Endothelial cell of umbilical vein (primary cell): Measurements from ENCODE around the gene ACCSL.

ENCODE experiments used
- CTCF ChIP-seq, 2 donors: IDR thresholded peaks; 1 replicate in 1 of 2; 2 replicates in 1 of 2; pipeline ENCODE4 v1.5.1; 2011; ENCODE audit warnings: low read length in 2 of 2, mild to moderate bottlenecking in 2 of 2, moderate library complexity in 2 of 2, control low read depth in 1 of 2, inconsistent platforms in 1 of 2, low read depth in 1 of 2; ENCODE audit not compliant: insufficient read depth in 1 of 2; ENCODE audit errors: extremely low read depth in 1 of 2
- EZH2 ChIP-seq: IDR thresholded peaks from 2 replicates; pipeline ENCODE4 v1.6.1; 2012; ENCODE audit warnings: borderline replicate concordance, low read depth, mild to moderate bottlenecking, moderate library complexity, low read length, inconsistent platforms; ENCODE audit not compliant: severe bottlenecking
- FOS ChIP-seq: IDR thresholded peaks from 2 replicates; pipeline ENCODE4 v1.6.1; 2011; ENCODE audit warnings: mild to moderate bottlenecking, low read length, moderate library complexity, borderline replicate concordance; ENCODE audit not compliant: insufficient read depth
- GATA2 ChIP-seq: IDR thresholded peaks from 2 replicates; pipeline ENCODE4 v1.7.0; 2011; ENCODE audit warnings: low read depth, mild to moderate bottlenecking, moderate library complexity, mixed read lengths, low read length; ENCODE audit not compliant: insufficient read length, insufficient read depth
- JUN ChIP-seq: IDR thresholded peaks from 2 replicates; pipeline ENCODE4 v1.6.1; 2011; ENCODE audit warnings: borderline replicate concordance, low read depth; ENCODE audit not compliant: insufficient read length, insufficient read depth
- POLR2A ChIP-seq: IDR thresholded peaks from 2 replicates; pipeline ENCODE4 v1.6.1; 2012; ENCODE audit warnings: low read depth, mild to moderate bottlenecking, control low read depth, low read length
- POLR2AphosphoS5 ChIP-seq: IDR thresholded peaks from 2 replicates; pipeline ENCODE4 v1.6.1; 2012; ENCODE audit warnings: low read depth, mild to moderate bottlenecking, control low read depth, low read length, moderate library complexity; ENCODE audit not compliant: insufficient read depth

DNA sequence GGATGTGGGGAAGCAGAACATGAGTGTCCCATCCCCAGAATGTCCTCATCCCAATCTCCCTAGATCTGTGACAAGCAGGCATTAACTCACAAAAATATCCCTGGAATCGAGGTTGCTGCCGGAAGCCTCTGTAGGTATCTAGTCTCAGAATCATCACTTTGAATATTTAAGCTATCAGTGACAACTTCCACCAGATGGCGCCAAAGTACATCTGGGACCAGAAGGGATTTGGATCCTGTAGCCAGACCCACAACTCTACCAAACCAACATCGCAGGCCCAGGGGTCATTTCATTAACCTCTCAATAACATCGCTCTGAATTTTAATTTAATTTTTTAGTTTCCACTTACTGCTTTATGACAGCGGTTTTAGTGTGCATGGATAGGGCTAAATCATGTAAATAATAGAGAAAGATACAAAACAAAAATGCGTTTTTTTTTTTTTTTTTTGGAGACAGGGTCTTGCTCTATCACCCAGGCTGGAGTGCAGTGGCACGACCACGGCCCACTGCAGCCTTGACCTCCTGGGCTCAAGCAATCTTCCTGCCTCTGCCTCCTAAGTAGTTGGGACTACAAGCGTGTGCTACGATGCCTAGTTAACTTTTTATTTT, 46.6 kb downstream of the ACCSL start:
- TF ChIP-seq POLR2A (no peak), CTCF (IDR thresholded peaks at IDR 0.05; ENCODE audit: extremely low read depth in 1 of 2, insufficient read depth in 1 of 2, low read depth in 1 of 2, low read length in 2 of 2) (peak; percentile 64 to 76), POLR2AphosphoS5 (no peak), FOS (no peak), EZH2 (no peak), JUN (no peak), GATA2 (no peak)
